ENCODE data around the gene CDK5R2. TPM values are rescaled to one million over a fixed set of nuclear protein-coding genes. Genes with fewer than 3 reads are reported as not detected.

Gene CDK5R2
- total RNA-seq, 1 donor from 2014 or later = not detected

DNA sequence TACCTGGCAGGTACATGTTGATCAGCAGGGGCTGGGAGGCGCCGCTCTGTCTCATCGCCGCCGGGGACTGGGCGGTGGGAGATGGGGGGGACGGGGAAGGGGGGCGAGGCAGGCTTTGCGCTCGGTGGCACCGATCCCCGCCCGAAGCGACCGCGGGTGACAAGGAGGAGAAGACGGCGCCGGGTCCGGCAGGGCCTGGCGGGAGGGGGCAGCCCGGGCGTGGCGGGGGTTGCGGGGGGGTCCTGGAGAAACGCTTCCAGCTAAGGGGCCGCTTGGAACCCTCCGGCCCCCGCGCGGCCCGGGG is 25.5 kb downstream of the CDK5R2 start, which contains the start of gene FEV:
FEV (minus strand) TSS at position 164 of the 304 bp plus-strand sequence; CDS start at position 55, 109 bp downstream.
- Mint-ChIP-seq H3K4me1 (ENCODE audit: low read depth) (peaks cover 6% of the 10 kb centered on the region), H3K27me3 (ENCODE audit: insufficient read depth) (peaks cover 80% of the 10 kb centered on the region), H3K27ac (peak within 1 kb of the TSS; percentile 23), H3K36me3 (ENCODE audit: low read depth) (no peaks in the 10 kb centered on the region), H3K4me3 (no peak within 1 kb of the TSS), H3K9me3 (no peaks in the 10 kb centered on the region)
- DNase-seq (ENCODE audit: low spot score) = no peak
- intact Hi-C loops (cut with micrococcal nuclease) = loop anchor here (10.0 kb wide), 1 partner anchor 320 kb away; the partner anchor contains the start of gene PTPRN

GRCh38 chr2:218985325-218986091 is 26.0 kb downstream of the CDK5R2 start:
- intact Hi-C loops (cut with micrococcal nuclease) = loop anchor here (10.0 kb wide), 1 partner anchor 319 kb away; the partner anchor contains the start of gene PTPRN
- Mint-ChIP-seq H3K27me3 (ENCODE audit: insufficient read depth) (peaks cover 81% of the 10 kb centered on the region), H3K27ac (no peak overlapping the region), H3K4me3 (no peak overlapping the region), H3K36me3 (ENCODE audit: low read depth) (no peaks in the 10 kb centered on the region), H3K9me3 (no peaks in the 10 kb centered on the region), H3K4me1 (ENCODE audit: low read depth) (peaks cover 6% of the 10 kb centered on the region)
- no peak for DNase-seq (ENCODE audit: low spot score)

DNA sequence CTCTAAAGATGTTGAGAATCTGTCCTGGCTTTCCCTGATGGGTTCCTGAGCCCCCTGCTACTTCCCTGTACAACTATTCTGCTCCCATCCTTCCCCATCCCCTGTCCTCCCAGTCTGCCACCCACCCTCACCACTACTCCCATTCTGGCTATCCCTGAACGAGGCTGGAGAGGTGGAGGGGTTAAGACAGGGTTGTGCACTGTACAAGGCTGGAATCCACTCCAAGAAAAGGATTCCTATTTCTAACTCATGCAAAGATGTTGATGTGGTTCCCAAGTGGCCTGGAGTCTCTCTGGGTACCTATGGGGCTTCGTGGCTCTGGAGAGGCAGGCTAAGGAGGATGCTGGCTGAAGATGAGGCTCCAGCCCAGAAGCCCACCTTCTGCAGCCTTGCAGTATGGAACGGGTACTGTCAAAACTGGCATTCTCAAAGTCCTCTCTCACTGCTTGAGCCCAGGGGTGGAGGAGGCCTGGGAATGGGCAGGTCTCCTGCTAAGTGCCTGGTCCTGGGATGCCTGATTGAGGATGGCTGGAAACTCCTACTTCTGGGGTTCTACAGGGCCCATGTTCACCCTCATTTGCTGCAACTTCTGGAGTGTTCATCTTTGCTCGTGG is 26.8 kb downstream of the CDK5R2 start:
- Mint-ChIP-seq H3K27me3 (ENCODE audit: insufficient read depth) (peaks cover 84% of the 10 kb centered on the region), H3K4me1 (ENCODE audit: low read depth) (peaks cover 1% of the 10 kb centered on the region), H3K36me3 (ENCODE audit: low read depth) (no peaks in the 10 kb centered on the region), H3K9me3 (no peaks in the 10 kb centered on the region), H3K4me3 (no peak overlapping the region), H3K27ac (no peak overlapping the region)
- intact Hi-C loops (cut with micrococcal nuclease) = loop anchor here (10.0 kb wide), 1 partner anchor 319 kb away; the partner anchor contains the start of gene PTPRN
- DNase-seq (ENCODE audit: low spot score) = no peak

DNA sequence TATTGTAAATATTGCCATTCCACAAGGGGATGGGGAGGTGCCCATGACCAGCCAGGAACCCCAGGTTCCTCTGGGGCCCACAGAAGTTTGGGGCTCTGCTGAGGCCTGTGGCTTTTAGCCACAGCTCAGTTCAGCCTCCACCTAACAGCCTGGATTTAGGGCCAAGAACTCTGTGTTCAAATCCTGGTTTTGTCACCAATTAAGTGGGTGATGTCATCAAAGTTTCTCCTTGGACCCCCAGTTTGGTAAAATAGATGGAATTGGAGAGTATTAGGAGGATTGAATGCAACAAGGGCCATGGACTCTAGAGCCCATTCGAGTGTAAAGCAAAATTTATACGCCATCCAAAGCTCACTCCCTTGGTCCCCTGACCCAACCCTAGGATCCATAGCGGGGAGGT is 28.7 kb downstream of the CDK5R2 start:
- Mint-ChIP-seq H3K9me3 (no peaks in the 10 kb centered on the region), H3K27ac (no peak overlapping the region), H3K36me3 (ENCODE audit: low read depth) (no peaks in the 10 kb centered on the region), H3K4me1 (ENCODE audit: low read depth) (no peaks in the 10 kb centered on the region), H3K4me3 (no peak overlapping the region), H3K27me3 (ENCODE audit: insufficient read depth) (peaks cover 89% of the 10 kb centered on the region)
- no peak for DNase-seq (ENCODE audit: low spot score)
- intact Hi-C loops (cut with micrococcal nuclease) = loop anchor here (10.0 kb wide), 1 partner anchor 317 kb away; the partner anchor contains the start of gene PTPRN

GRCh38 chr2:218988650-218989049 is 29.2 kb downstream of the CDK5R2 start:
- intact Hi-C loops (cut with micrococcal nuclease) = loop anchor here (10.0 kb wide), 1 partner anchor 316 kb away; the partner anchor contains the start of gene PTPRN

DNA sequence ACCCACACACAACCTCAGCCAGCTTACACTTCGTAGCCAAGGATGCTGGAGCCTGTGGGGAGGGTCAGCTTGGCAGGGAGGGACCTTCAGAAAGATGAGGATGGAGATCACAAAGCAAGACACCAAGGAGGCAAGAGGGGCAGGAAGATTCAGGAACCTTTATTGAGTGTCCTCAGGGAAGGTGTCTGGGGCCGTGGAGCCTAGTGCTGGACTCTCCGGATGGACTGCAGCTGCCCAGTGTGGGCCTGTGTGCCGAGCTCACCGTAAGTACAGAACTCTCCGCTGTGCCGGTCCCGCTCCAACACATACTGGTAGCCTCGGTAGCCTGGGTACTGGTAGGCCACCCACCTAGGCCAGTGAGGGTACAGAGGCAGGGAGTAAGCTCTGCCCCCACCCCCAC is 30.6 kb downstream of the CDK5R2 start:
- H3K4me3 Mint-ChIP-seq = no peak overlapping the region
- intact Hi-C loops (cut with micrococcal nuclease) = no loop called here
- H3K36me3 Mint-ChIP-seq (ENCODE audit: low read depth) = no peaks in the 10 kb centered on the region
- H3K27me3 Mint-ChIP-seq (ENCODE audit: insufficient read depth) = peaks cover 87% of the 10 kb centered on the region
- H3K4me1 Mint-ChIP-seq (ENCODE audit: low read depth) = no peaks in the 10 kb centered on the region
- no peak for DNase-seq (ENCODE audit: low spot score)
- H3K9me3 Mint-ChIP-seq = no peaks in the 10 kb centered on the region
- H3K27ac Mint-ChIP-seq = no peak overlapping the region

More at GRCh38 chr2:218988650-218989049, 29.2 kb downstream of the CDK5R2 start:
- Mint-ChIP-seq H3K9me3 (no peaks in the 10 kb centered on the region), H3K27ac (no peak overlapping the region), H3K4me1 (ENCODE audit: low read depth) (no peaks in the 10 kb centered on the region), H3K36me3 (ENCODE audit: low read depth) (no peaks in the 10 kb centered on the region), H3K27me3 (ENCODE audit: insufficient read depth) (peaks cover 85% of the 10 kb centered on the region), H3K4me3 (no peak overlapping the region)
- DNase-seq (ENCODE audit: low spot score) = no peak

GRCh38 chr2:218990612-218991011 is 31.1 kb downstream of the CDK5R2 start:
- H3K27me3 Mint-ChIP-seq (ENCODE audit: insufficient read depth) = peaks cover 90% of the 10 kb centered on the region
- H3K27ac Mint-ChIP-seq = peak overlapping the region; percentile 44
- no peak overlapping the region for H3K4me3 Mint-ChIP-seq
- intact Hi-C loops (cut with micrococcal nuclease) = no loop called here
- no peaks in the 10 kb centered on the region for H3K36me3 Mint-ChIP-seq (ENCODE audit: low read depth)
- no peaks in the 10 kb centered on the region for H3K9me3 Mint-ChIP-seq
- DNase-seq (ENCODE audit: low spot score) = no peak
- H3K4me1 Mint-ChIP-seq (ENCODE audit: low read depth) = no peaks in the 10 kb centered on the region

GRCh38 chr2:218991674-218992168 is 32.3 kb downstream of the CDK5R2 start:
- Mint-ChIP-seq H3K9me3 (no peaks in the 10 kb centered on the region), H3K4me1 (ENCODE audit: low read depth) (no peaks in the 10 kb centered on the region), H3K4me3 (no peak overlapping the region), H3K27ac (no peak overlapping the region), H3K27me3 (ENCODE audit: insufficient read depth) (peaks cover 89% of the 10 kb centered on the region), H3K36me3 (ENCODE audit: low read depth) (no peaks in the 10 kb centered on the region)
- no peak for DNase-seq (ENCODE audit: low spot score)
- intact Hi-C loops (cut with micrococcal nuclease) = no loop called here

- Mint-ChIP-seq H3K27ac (no peak overlapping the region), H3K4me1 (ENCODE audit: low read depth) (no peaks in the 10 kb centered on the region), H3K4me3 (no peak overlapping the region), H3K36me3 (ENCODE audit: low read depth) (no peaks in the 10 kb centered on the region), H3K27me3 (ENCODE audit: insufficient read depth) (peaks cover 90% of the 10 kb centered on the region), H3K9me3 (no peaks in the 10 kb centered on the region)
- DNase-seq (ENCODE audit: low spot score) = no peak
- intact Hi-C loops (cut with micrococcal nuclease) = no loop called here
These were observed 32.7 kb downstream of the CDK5R2 start for GRCh38 chr2:218992196-218992595.

- no peak overlapping the region for H3K27ac Mint-ChIP-seq
- no peaks in the 10 kb centered on the region for H3K9me3 Mint-ChIP-seq
- H3K4me3 Mint-ChIP-seq = no peak overlapping the region
- DNase-seq (ENCODE audit: low spot score) = no peak
- peaks cover 89% of the 10 kb centered on the region for H3K27me3 Mint-ChIP-seq (ENCODE audit: insufficient read depth)
- H3K36me3 Mint-ChIP-seq (ENCODE audit: low read depth) = no peaks in the 10 kb centered on the region
- intact Hi-C loops (cut with micrococcal nuclease) = loop anchor here (1.0 kb wide), 1 partner anchor 10 kb away; no protein-coding TSS in a partner anchor
- no peaks in the 10 kb centered on the region for H3K4me1 Mint-ChIP-seq (ENCODE audit: low read depth)
These were observed 33.4 kb downstream of the CDK5R2 start for GRCh38 chr2:218992703-218993344.

- Mint-ChIP-seq H3K4me3 (no peak within 1 kb of the TSS), H3K4me1 (ENCODE audit: low read depth) (no peaks in the 10 kb centered on the region), H3K36me3 (ENCODE audit: low read depth) (no peaks in the 10 kb centered on the region), H3K27ac (no peak within 1 kb of the TSS), H3K27me3 (ENCODE audit: insufficient read depth) (peaks cover 87% of the 10 kb centered on the region), H3K9me3 (no peaks in the 10 kb centered on the region)
- intact Hi-C loops (cut with micrococcal nuclease) = loop anchor here (1.0 kb wide), 1 partner anchor 10 kb away; no protein-coding TSS in a partner anchor
- DNase-seq (ENCODE audit: low spot score) = no peak
These were observed 34.2 kb downstream of the CDK5R2 start, which contains the start of gene CRYBA2 for GRCh38 chr2:218993345-218994315. Gene CRYBA2 (minus strand): TSS chr2:218993422. CDS start chr2:218993176, 246 bp downstream.

GRCh38 chr2:218995561-218995960 is 36.1 kb downstream of the CDK5R2 start:
- H3K36me3 Mint-ChIP-seq (ENCODE audit: low read depth) = no peaks in the 10 kb centered on the region
- H3K9me3 Mint-ChIP-seq = no peaks in the 10 kb centered on the region
- no peak overlapping the region for H3K4me3 Mint-ChIP-seq
- no peak for DNase-seq (ENCODE audit: low spot score)
- H3K27me3 Mint-ChIP-seq (ENCODE audit: insufficient read depth) = peaks cover 73% of the 10 kb centered on the region
- H3K4me1 Mint-ChIP-seq (ENCODE audit: low read depth) = no peaks in the 10 kb centered on the region
- no peak overlapping the region for H3K27ac Mint-ChIP-seq
- intact Hi-C loops (cut with micrococcal nuclease) = no loop called here
